ENCODE measurements around the gene ZNF341. TPM values are rescaled to one million over a fixed set of nuclear protein-coding genes. Genes with fewer than 3 reads are reported as not detected.

Gene ZNF341
- total and polyA plus RNA-seq, 10 donors, result 2.3 to 6.7 (median 4.5) TPM

GRCh38 chr20:33686100-33686983 is 45.5 kb upstream of the ZNF341 start, which contains the start of gene E2F1:
Gene E2F1 (minus strand): TSS chr20:33686385. CDS start chr20:33686264, 121 bp downstream.
- no peaks in the 10 kb centered on the region for H3K27me3 ChIP-seq (replicated peaks in 1 of 7)
- DNase-seq, result peak; percentile 98
- intact Hi-C loops (cut with DNase I; ENCODE audit: low total_unique reads), result no loop called here
- peak within 1 kb of the TSS; percentile 13 to 75 (median 44) for H3K4me3 ChIP-seq
- peaks cover 8 to 62% (median 30%) of the 10 kb centered on the region in 6 donors for H3K4me1 ChIP-seq
- no peaks in the 10 kb centered on the region for H3K9me3 ChIP-seq
- TF ChIP-seq POLR2AphosphoS5 (IDR thresholded peaks at IDR 0.05), result peak; percentile 56 to 80 (median 77)
- TF ChIP-seq, protein P1, sequence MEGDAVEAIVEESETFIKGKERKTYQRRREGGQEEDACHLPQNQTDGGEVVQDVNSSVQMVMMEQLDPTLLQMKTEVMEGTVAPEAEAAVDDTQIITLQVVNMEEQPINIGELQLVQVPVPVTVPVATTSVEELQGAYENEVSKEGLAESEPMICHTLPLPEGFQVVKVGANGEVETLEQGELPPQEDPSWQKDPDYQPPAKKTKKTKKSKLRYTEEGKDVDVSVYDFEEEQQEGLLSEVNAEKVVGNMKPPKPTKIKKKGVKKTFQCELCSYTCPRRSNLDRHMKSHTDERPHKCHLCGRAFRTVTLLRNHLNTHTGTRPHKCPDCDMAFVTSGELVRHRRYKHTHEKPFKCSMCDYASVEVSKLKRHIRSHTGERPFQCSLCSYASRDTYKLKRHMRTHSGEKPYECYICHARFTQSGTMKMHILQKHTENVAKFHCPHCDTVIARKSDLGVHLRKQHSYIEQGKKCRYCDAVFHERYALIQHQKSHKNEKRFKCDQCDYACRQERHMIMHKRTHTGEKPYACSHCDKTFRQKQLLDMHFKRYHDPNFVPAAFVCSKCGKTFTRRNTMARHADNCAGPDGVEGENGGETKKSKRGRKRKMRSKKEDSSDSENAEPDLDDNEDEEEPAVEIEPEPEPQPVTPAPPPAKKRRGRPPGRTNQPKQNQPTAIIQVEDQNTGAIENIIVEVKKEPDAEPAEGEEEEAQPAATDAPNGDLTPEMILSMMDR (IDR thresholded peaks at IDR 0.05 in 8 of 11, conservative IDR thresholded peaks at IDR 0.05 in 3 of 11), result peak; percentile 6 to 80 (median 61)
- no peak for TF ChIP-seq POLR2A (IDR thresholded peaks at IDR 0.05)
- 2 to 20% (median 3%) methylated on average over 10 to 101 of the region's 101 CpGs for WGBS, 5 donors
- no peaks in the 10 kb centered on the region for H3K36me3 ChIP-seq
- H3K27ac ChIP-seq, result peak within 1 kb of the TSS in 6 of 8 donors; percentile 15 to 74 (median 59)

- TF ChIP-seq, protein P1 (IDR thresholded peaks at IDR 0.05 in 8 of 11, conservative IDR thresholded peaks at IDR 0.05 in 3 of 11), result no peak
Observed at GRCh38 chr20:33686984-33687366, 44.8 kb upstream of the ZNF341 start.

GRCh38 chr20:33687370-33687915 is 44.4 kb upstream of the ZNF341 start:
- peak overlapping the region in 2 of 8 donors; percentile 58 to 66 for H3K27ac ChIP-seq
- WGBS, 5 donors, result 63 to 83% (median 77%) methylated on average over 8 of the region's 8 CpGs
- no peak overlapping the region for H3K4me3 ChIP-seq
- H3K27me3 ChIP-seq (replicated peaks in 1 of 7), result no peaks in the 10 kb centered on the region
- peaks cover 8 to 62% (median 30%) of the 10 kb centered on the region in 6 donors for H3K4me1 ChIP-seq
- intact Hi-C loops (cut with DNase I; ENCODE audit: low total_unique reads), result no loop called here
- H3K36me3 ChIP-seq, result no peaks in the 10 kb centered on the region
- H3K9me3 ChIP-seq, result no peaks in the 10 kb centered on the region
- no peak for TF ChIP-seq POLR2A (IDR thresholded peaks at IDR 0.05)
- TF ChIP-seq, protein P1 (IDR thresholded peaks at IDR 0.05 in 8 of 11, conservative IDR thresholded peaks at IDR 0.05 in 3 of 11), result no peak
- TF ChIP-seq POLR2AphosphoS5 (IDR thresholded peaks at IDR 0.05), result no peak
- no peak for DNase-seq

More at GRCh38 chr20:33686984-33687366, 44.8 kb upstream of the ZNF341 start:
- Histone ChIP-seq H3K27me3 (replicated peaks in 1 of 7) (no peaks in the 10 kb centered on the region), H3K9me3 (no peaks in the 10 kb centered on the region), H3K4me1 (peaks cover 8 to 62% (median 30%) of the 10 kb centered on the region in 6 donors), H3K4me3 (peak overlapping the region in 5 of 8 donors; percentile 36 to 75 (median 46)), H3K27ac (peak overlapping the region in 4 of 8 donors; percentile 6 to 66 (median 60)), H3K36me3 (no peaks in the 10 kb centered on the region)
- intact Hi-C loops (cut with DNase I; ENCODE audit: low total_unique reads), result no loop called here
- no peak for DNase-seq
- WGBS, 5 donors, result 82 to 86% (median 85%) methylated on average over 14 of the region's 14 CpGs

Data from spleen (tissue), 11 donors.